Thoracic aorta (tissue), 2 donors: ENCODE data around the gene CEP83. TPM values are rescaled to one million over a fixed set of nuclear protein-coding genes. Genes with fewer than 3 reads are reported as not detected.

Source experiments
- ATAC-seq: fragments of 150-250 bp; one replicate; pipeline ENCODE4 v1.8.0; 2017; ENCODE audit warnings: low read depth; ENCODE audit not compliant: insufficient number of reproducible peaks, low FRiP score
- DNase-seq: peaks from one replicate; pipeline ENCODE4 v3.0.0-alpha.2; 2020; ENCODE audit warnings: low spot score
- H3K27ac ChIP-seq, 2 donors: fragments of 200-600 bp; sonication (generic); 1 replicate in 1 of 2; 2 replicates in 1 of 2; pipeline ENCODE4 v1.5.1; 2016; ENCODE audit warnings: mild to moderate bottlenecking in 2 of 2, moderate library complexity in 2 of 2
- H3K27me3 ChIP-seq: fragments of 200-600 bp; sonication (generic); replicated peaks from 2 replicates; pipeline ENCODE4 v1.6.0; 2016; ENCODE audit warnings: mild to moderate bottlenecking; ENCODE audit not compliant: insufficient read depth
- H3K36me3 ChIP-seq: fragments of 200-600 bp; sonication (generic); one replicate; pipeline ENCODE4 v1.5.1; 2016
- H3K4me1 ChIP-seq, 2 donors: fragments of 200-600 bp; sonication (generic); 1 replicate in 1 of 2; 2 replicates in 1 of 2; pipeline versions ENCODE4 v1.5.1 to v1.6.0; 2016; ENCODE audit warnings: low read depth in 2 of 2, mild to moderate bottlenecking in 1 of 2; ENCODE audit not compliant: control insufficient read depth in 1 of 2
- H3K4me3 ChIP-seq: fragments of 200-600 bp; sonication (generic); 2 replicates; pipeline ENCODE4 v1.5.1; 2016; ENCODE audit warnings: mild to moderate bottlenecking
- H3K9me3 ChIP-seq: fragments of 200-600 bp; sonication (generic); 2 replicates; pipeline ENCODE4 v1.5.1; 2016
- CTCF ChIP-seq: fragments of 200-600 bp; sonication (generic); IDR thresholded peaks from one replicate; pipeline ENCODE4 v1.5.1; 2019; ENCODE audit warnings: antibody characterized with exemption
- total RNA-seq, 2 donors: library from RNA; depleted of rRNA; stranded (reverse); fragments of >200 nt; gene quantifications; one replicate each; pipeline versions ENCODE4 v1.1.0 to v1.2.3, GENCODE V29; 2016

The CEP83 gene
- total RNA-seq, 2 donors from 2014 or later: 17.2 to 35.6 TPM

GRCh38 chr12:94488463-94488862 lies 28.8 kb upstream of the CEP83 start:
- no peaks in the 10 kb centered on the region for H3K9me3 ChIP-seq
- no peak for TF ChIP-seq CTCF
- H3K27me3 ChIP-seq: no peaks in the 10 kb centered on the region
- H3K4me3 ChIP-seq: no peak overlapping the region
- H3K36me3 ChIP-seq: no peaks in the 10 kb centered on the region
- DNase-seq: no peak
- no peaks in the 10 kb centered on the region for H3K4me1 ChIP-seq
- ATAC-seq: no peak
- no peak overlapping the region for H3K27ac ChIP-seq

- Histone ChIP-seq H3K4me3 (no peak overlapping the region), H3K9me3 (no peaks in the 10 kb centered on the region), H3K4me1 (no peaks in the 10 kb centered on the region), H3K27me3 (no peaks in the 10 kb centered on the region), H3K27ac (no peak overlapping the region), H3K36me3 (no peaks in the 10 kb centered on the region)
- ATAC-seq (no peak), DNase-seq (no peak)
- TF ChIP-seq CTCF: no peak
These were observed 22.1 kb upstream of the CEP83 start for GRCh38 chr12:94481734-94482133.

- no peak for TF ChIP-seq CTCF
- Histone ChIP-seq H3K4me3 (no peak overlapping the region), H3K27ac (no peak overlapping the region), H3K27me3 (no peaks in the 10 kb centered on the region), H3K36me3 (no peaks in the 10 kb centered on the region), H3K9me3 (no peaks in the 10 kb centered on the region), H3K4me1 (no peaks in the 10 kb centered on the region)
- DNase-seq (no peak), ATAC-seq (no peak)
These were observed 9.9 kb upstream of the CEP83 start for GRCh38 chr12:94469522-94469921.

- DNase-seq: no peak
- H3K36me3 ChIP-seq: no peaks in the 10 kb centered on the region
- TF ChIP-seq CTCF: no peak
These were observed 921 bp upstream of the CEP83 start for GRCh38 chr12:94460616-94460959.

GRCh38 chr12:94458877-94459727 lies 565 bp downstream of the CEP83 start:
- no peak for DNase-seq
- Histone ChIP-seq H3K36me3 (no peaks in the 10 kb centered on the region), H3K4me3 (peak overlapping the region; percentile 93), H3K9me3 (no peaks in the 10 kb centered on the region), H3K4me1 (peaks cover 9 to 25% of the 10 kb centered on the region in 2 donors), H3K27me3 (no peaks in the 10 kb centered on the region), H3K27ac (peak overlapping the region; percentile 74 to 85)
- peak; percentile 33 for ATAC-seq
- no peak for TF ChIP-seq CTCF

More at GRCh38 chr12:94460616-94460959, 921 bp upstream of the CEP83 start:
- Histone ChIP-seq H3K4me3 (peak overlapping the region; percentile 93), H3K27me3 (no peaks in the 10 kb centered on the region), H3K27ac (peak overlapping the region; percentile 74 to 85), H3K9me3 (no peaks in the 10 kb centered on the region), H3K4me1 (peaks cover 9 to 25% of the 10 kb centered on the region in 2 donors)
- no peak for ATAC-seq
